GM19467 (cell line): ENCODE data around the gene RASSF8.
"Not testable (repeated sequence)": the region's sequence is repeated elsewhere in the genome, so short reads cannot be mapped to it uniquely, and the experiment has no call there.

Experiments used
- ATAC-seq: cut with Tn5 transposase; IDR thresholded peaks from one replicate; pipeline ENCODE4 v1.9.1; 2021; ENCODE audit warnings: mild to moderate bottlenecking, moderate library complexity; ENCODE audit not compliant: unreplicated experiment

Gene RASSF8

DNA sequence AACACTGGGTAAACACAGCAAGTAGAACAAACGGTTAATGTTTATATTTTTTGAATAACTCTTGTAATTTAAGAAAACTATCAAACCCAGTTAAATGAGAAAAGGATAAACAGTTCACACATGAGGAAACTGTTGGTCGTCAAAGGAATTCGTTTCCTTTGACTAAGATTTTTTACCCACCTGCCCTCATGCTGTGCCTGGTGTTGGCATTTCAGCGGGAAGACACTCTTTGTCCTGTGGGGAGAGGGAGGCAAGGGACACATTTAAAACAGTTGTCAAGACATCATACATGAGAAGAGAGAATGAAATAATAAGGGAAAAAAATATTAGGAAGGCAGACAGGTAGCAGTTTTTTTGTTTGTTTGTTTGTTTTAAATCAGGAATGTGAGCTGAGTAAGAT lies 95.9 kb downstream of the RASSF8 start:
- no peak for ATAC-seq

DNA sequence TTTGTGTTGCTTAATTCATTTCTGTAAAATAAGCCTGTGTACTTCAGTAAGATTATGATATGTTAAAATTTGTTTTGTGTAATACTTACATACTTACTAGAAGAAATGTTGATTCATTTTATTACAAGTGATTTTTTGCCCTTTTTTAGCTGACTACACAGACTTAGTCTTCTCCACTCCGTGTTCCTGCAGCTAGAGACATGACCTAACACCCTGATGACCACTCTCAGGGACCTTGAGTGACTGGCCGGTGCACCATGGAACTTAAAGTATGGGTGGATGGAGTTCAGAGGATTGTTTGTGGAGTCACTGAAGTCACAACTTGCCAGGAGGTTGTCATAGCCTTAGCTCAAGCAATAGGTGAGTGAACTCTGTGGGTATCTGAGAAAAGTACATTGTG lies 96.6 kb downstream of the RASSF8 start:
- ATAC-seq, result no peak

DNA sequence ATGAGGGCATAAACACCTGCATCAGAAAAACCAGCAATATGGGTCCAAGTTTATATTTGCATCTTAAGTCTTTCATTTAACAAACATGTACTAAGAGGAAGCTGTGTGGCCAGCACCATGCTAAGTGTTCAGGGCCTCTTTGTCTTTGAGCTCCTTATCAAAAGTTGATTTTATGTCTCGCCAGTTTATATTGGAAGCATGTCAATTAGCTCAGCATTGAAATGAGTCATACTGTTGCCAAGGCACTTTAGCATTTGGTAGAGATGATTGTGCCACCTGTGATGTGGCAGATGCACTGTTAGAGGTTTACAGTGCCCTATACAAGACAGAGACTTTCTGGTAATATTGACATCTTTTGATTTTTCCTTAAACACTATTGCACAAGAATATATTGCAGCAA lies 97.9 kb downstream of the RASSF8 start:
- ATAC-seq, result no peak

DNA sequence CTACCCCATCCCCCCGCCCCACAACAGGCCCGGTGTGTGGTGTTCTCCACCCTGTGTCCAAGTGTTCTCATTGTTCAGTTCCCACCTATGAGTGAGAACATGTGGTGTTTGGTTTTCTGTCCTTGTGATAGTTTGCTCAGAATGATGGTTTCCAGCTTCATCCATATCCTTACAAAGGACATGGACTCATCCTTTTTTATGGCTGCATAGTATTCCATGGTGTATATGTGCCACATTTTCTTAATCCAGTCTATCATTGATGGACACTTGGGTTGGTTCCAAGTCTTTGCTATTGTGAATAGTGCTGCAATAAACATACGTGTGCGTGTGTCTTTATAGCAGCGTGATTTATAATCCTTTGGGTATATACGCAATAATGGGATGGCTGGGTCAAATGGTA lies 98.8 kb downstream of the RASSF8 start:
- ATAC-seq, result not testable (repeated sequence)

- ATAC-seq, result no peak
Observed at GRCh38 chr12:26058308-26058707, 99.8 kb downstream of the RASSF8 start.

DNA sequence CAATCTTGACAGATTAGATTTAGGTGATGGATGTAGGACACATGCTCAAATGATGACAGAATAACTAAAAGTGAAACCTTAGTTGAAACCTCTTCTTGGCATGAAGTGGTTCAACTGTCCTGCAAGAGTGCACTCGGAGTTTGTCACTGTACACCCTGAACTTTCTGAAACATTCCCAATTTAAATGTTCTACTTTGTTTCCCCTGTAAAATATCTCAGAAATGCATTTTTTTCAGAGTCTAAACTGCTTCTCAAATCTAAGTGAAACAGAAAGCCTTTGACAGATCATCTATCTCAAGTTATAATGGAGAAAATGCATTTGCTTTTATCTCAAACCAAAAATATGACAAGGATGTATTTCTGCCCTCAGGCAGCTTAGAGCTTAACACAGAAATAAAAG lies 100.3 kb downstream of the RASSF8 start:
- ATAC-seq, result no peak

- no peak for ATAC-seq
Observed at GRCh38 chr12:26062006-26062405, 103.5 kb downstream of the RASSF8 start.

GRCh38 chr12:26062566-26062965 lies 104.1 kb downstream of the RASSF8 start:
- no peak for ATAC-seq

- no peak for ATAC-seq
Observed at GRCh38 chr12:26065451-26065850, 107.0 kb downstream of the RASSF8 start.

- no peak for ATAC-seq
Observed at GRCh38 chr12:26068503-26068902, 110.0 kb downstream of the RASSF8 start.

GRCh38 chr12:26069796-26070195 lies 111.3 kb downstream of the RASSF8 start:
- no peak for ATAC-seq

DNA sequence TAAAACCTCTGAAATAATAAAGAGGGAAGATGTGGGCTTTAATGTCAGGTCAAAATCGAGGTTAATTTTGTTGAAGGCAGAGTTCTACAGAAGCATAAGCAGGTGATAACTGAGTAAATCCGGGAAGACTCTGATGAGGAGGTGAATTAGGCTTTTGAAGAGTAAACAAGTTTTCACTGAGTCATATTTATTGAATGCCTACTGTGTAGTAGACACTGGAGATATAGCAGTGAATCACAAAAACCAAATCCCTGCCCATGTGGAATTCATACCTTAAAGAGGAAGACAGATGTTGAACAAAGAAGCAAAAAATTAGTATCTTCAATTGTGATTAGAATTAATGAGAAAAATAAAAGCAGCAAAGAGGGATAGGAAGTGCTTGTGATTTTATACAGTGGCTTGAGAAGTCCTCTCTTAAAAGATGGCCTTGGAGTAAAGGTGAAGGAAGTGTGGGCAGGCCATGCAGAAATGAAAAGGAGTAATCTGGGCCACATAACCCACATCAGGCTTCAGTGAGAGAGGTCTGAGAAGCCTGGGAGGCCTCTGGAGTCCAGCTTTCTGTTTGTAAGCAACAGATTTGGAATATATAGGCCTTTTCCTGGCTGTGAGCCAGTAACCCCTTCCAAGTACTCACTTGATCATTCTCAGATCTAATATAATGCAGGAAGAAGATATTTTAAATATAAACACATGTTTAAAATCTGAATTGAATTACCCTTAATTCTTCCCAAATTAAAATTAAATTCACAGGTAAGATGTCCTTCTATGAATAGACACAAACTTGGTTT lies 119.6 kb downstream of the RASSF8 start:
- no peak for ATAC-seq

DNA sequence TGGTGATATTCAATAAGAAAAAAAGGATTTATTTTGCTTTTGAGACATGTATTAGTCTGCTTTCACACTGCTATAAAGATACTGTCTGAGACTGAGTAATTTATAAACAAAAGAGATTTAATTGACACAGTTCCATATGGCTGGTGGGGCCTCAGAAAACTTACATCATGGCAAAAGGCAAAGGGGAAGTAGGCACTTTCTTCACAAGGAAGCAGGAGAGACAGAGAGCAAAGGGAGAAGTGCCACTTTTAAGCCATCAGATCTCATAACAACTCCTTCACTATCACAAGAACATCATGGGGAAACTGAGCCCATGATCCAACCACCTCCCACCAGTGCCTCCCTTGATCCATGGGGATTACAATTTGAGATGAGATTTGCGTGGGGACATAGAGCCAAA lies 122.4 kb downstream of the RASSF8 start:
- ATAC-seq, result no peak

- no peak for ATAC-seq
Observed at GRCh38 chr12:26086936-26087335, 128.5 kb downstream of the RASSF8 start.

DNA sequence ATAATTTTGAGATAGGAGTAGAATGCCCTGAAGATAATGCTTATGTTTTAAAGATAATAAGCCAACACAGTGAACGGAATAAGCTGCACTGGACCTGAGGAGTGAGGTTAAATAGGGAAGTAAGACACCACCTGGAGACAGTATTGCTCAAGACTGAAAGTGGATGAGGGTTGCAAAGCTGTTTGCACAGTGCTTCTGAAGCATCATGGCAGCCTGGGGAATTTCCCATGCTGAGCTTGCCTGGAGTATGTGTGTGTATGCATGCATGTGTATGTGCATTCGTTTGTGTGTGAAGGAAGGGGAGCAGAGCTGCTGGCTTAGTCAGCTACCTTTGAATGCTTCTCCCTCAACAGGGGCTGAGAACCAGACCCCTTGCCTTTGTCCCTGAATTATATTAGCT lies 130.5 kb downstream of the RASSF8 start:
- ATAC-seq, result peak; percentile 98

- no peak for ATAC-seq
Observed at GRCh38 chr12:26090836-26091510, 132.5 kb downstream of the RASSF8 start.

GRCh38 chr12:26091822-26092221 lies 133.3 kb downstream of the RASSF8 start:
- no peak for ATAC-seq

DNA sequence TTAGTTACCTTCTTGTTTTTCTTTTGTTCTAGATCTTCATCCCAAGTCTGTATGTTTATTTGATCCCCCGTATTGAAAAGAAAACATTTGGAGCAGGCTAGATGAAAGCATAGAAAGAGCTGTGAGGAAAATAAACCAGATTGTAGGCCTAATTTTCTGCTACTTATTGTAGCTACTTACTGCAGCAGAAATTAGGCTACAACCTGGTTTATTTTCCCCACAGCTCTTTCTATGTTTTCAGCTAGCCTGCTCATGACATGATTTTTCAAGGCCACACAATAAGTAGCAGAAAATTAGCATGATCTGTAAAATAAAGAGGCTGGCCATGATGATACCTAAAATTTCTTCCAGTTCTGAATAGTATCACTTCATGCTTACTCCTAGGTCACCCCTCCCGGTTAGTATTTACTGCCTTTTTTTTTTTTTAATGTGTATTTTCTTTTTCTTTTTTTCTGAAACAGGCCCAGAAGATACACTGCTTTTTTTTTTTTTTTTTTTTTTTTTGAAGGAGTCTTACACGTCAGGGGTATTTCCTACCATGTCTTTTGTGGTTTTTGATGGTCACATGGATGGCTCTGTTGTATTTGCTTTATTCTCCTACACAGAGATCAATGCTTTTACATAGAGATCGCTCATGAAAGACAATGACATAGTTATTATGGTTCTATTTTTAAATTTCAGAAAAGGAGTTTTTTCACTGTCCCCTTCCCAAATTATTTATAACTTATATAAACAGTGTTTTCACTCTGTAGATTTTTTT lies 134.0 kb downstream of the RASSF8 start:
- ATAC-seq, result no peak

GRCh38 chr12:26095186-26095585 lies 136.7 kb downstream of the RASSF8 start:
- no peak for ATAC-seq

DNA sequence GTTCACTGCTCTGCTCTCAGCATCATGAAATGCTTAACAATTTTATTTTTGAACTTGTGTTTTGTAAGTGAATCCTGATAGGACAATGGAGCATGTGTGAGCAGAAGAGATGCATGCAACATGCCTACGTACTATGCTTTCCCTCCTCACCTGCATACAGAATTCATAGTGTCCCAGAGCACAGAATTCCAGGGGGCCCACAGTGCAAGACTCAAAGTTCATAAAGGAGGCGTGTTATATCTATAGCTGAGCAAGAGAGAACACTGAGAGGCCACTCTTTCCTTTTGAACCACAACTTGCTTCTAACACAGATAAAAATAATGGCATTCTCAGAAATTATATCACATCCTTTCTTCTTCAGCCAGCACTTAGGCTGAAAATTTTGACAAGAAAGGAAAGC lies 137.6 kb downstream of the RASSF8 start:
- no peak for ATAC-seq

GRCh38 chr12:26097046-26097878 lies 138.8 kb downstream of the RASSF8 start:
- ATAC-seq, result peak; percentile 92
